Testis (tissue), 3 donors: ENCODE measurements around the gene ATAD3B. TPM values are rescaled to one million over a fixed set of nuclear protein-coding genes. Genes with fewer than 3 reads are reported as not detected.
A peak's percentile ranks its signal among the peaks of the same experiment; 100 is the strongest.

Source experiments
- DNase-seq: peaks from one replicate; pipeline ENCODE4 v3.0.0-alpha.2; 2019
- H3K27ac ChIP-seq, 2 donors: fragments of 200-600 bp; sonication (generic); one replicate each; pipeline ENCODE4 v1.5.1; 2019
- H3K27me3 ChIP-seq: fragments of 200-600 bp; sonication (generic); one replicate; pipeline ENCODE4 v1.5.1; 2019
- H3K36me3 ChIP-seq: fragments of 200-600 bp; sonication (generic); one replicate; pipeline ENCODE4 v1.5.1; 2017; ENCODE audit warnings: low read depth; ENCODE audit errors: missing control alignments
- H3K4me1 ChIP-seq: fragments of 200-600 bp; sonication (generic); one replicate; pipeline ENCODE4 v1.5.1; 2019
- H3K4me3 ChIP-seq, 2 donors: fragments of 200-600 bp; sonication (generic); one replicate each; pipeline ENCODE4 v1.5.1; 2017 to 2019
- H3K9me3 ChIP-seq: fragments of 200-600 bp; sonication (generic); one replicate; pipeline ENCODE4 v1.5.1; 2017
- POLR2A ChIP-seq: fragments of 450-650 bp; IDR thresholded peaks from one replicate; pipeline ENCODE4 v1.6.1; 2017; ENCODE audit warnings: antibody characterized with exemption, mild to moderate bottlenecking, moderate library complexity
- WGBS, 2 donors: methylation state at CpG; one replicate each; pipeline ENCODE4 v1.1.5; 2018; 5-methylcytosine and 5-hydroxymethylcytosine counted together
- intact Hi-C: fragments of 100-400 bp; cut with DNase I; formaldehyde crosslinking; loops from one replicate; pipeline ENCODE4 v1.15.1; 2023; ENCODE audit warnings: low total_unique reads
- polyA plus RNA-seq: library from polyadenylated mRNA; stranded (reverse); fragments of 350-450 nt; fragmentation: Illumina TruSeq; extraction: RNeasy Lipid Tissue Mini Kit (QIAGEN cat#74804); gene quantifications from one replicate; pipeline ENCODE4 v1.2.3, GENCODE V29; 2014; ENCODE audit warnings: low read depth, low replicate concordance; ENCODE audit not compliant: insufficient read depth
- total RNA-seq, 2 donors: library from RNA; depleted of rRNA; stranded (reverse); fragments of >200 nt; gene quantifications; one replicate each; pipeline ENCODE4 v1.2.3, GENCODE V29; 2016
- TF ChIP-seq, protein P1 (sequence below), 3 experiments: fragments of 450-650 bp in 2 of 3; fragments of 200-600 bp in 1 of 3; sonication (generic) in 1 of 3; IDR thresholded peaks; one replicate each; pipeline ENCODE4 v1.5.1; 2016 to 2019; ENCODE audit warnings: antibody characterized with exemption in 3 of 3, mild to moderate bottlenecking in 2 of 3, moderate library complexity in 1 of 3

Gene ATAD3B
- total and polyA plus RNA-seq, 3 donors from 2014 or later = 19.1 to 55.6 (median 46.3) TPM

DNA sequence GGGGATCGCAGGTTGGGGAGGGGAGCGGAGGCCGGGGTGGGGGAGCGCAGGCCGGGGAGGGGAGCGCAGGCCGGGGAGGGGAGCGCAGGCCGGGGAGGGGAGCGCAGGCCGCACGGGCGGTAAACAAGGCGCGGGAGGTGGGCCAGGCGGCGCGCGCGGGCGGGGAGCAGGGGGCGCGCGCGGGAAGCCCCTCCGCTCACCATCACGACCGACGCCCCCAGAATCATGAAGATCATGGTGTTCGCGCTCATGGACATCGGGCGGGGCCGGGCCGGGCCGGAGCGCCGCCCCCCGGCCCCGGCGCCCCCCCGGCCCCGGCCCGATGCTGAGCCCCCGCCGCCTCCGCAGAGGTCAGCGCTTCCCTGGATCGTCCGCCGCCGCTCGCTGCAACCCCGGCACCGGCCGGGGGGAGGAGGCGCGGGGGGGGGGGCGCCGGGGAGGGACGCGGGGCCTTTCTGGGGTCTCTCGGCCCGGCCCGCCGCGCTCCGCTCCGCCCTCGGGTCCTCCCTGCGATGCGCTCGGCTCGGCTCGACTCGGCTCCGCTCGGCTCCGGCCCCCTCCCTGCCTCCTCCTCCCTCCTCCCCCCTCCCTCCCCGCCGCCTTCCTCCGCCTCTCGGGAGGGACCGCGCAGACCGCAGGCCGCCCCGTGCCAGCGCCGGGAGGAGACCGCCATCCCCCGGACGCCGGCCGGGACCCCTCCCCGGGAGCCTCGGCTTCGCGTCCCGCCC lies 68.7 kb downstream of the ATAD3B start, which contains the start of gene TMEM240:
Gene TMEM240, minus strand, starts transcription at position 535 of the 728 bp plus-strand sequence. Its CDS starts 278 bp downstream, at position 257.
- Histone ChIP-seq H3K27ac (peak within 1 kb of the TSS; percentile 77 to 82), H3K4me1 (peaks cover 11% of the 10 kb centered on the region), H3K9me3 (no peaks in the 10 kb centered on the region), H3K4me3 (peak within 1 kb of the TSS; percentile 60 to 65), H3K36me3 (no peaks in the 10 kb centered on the region), H3K27me3 (no peaks in the 10 kb centered on the region)
- intact Hi-C loops = no loop called here
- TF ChIP-seq, protein P1, sequence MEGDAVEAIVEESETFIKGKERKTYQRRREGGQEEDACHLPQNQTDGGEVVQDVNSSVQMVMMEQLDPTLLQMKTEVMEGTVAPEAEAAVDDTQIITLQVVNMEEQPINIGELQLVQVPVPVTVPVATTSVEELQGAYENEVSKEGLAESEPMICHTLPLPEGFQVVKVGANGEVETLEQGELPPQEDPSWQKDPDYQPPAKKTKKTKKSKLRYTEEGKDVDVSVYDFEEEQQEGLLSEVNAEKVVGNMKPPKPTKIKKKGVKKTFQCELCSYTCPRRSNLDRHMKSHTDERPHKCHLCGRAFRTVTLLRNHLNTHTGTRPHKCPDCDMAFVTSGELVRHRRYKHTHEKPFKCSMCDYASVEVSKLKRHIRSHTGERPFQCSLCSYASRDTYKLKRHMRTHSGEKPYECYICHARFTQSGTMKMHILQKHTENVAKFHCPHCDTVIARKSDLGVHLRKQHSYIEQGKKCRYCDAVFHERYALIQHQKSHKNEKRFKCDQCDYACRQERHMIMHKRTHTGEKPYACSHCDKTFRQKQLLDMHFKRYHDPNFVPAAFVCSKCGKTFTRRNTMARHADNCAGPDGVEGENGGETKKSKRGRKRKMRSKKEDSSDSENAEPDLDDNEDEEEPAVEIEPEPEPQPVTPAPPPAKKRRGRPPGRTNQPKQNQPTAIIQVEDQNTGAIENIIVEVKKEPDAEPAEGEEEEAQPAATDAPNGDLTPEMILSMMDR (IDR thresholded peaks at IDR 0.05) = no peak
- no peak for TF ChIP-seq POLR2A
- WGBS, 2 donors = 0 to 1% methylated on average over 21 to 62 of the region's 100 CpGs
- peak; percentile 84 for DNase-seq

DNA sequence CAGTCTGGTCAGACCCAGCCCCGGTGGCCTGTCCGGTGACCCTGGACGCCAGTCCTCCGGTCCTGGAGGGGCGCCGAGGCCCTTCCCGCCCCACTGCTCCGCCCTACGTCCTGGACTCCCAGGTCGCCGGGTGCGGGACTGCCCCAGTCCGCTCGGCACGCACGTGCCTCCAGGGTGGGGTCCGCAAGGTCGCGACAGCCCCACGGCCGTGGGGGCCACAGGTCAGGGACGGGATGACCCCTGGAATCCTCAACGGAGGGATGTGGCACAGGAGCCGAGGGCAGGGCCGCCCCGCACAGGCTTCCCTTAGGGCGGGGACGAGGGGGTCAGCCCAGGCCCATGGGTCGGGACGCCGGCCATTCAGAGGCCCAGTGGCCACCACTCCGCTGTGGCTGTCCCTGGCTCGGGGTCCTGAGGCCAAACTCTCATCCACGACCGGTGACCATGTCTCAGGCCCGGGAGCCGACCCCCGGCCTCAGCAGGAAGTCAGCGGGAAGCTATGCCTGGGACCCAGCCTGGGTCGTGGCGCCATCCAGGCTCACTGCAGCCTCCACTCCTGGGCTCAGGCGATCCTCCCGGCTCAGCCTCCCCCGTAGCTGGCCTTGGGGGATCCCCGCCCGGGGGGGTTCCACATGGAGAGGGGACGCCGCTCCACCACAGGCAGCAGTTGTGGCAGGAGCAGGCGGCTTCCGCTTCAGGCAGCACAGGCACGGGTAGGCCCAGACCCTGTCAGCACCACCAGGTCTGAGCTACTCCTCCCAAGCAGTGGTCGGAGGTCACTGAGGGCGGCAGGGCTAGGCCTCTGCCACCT lies 69.5 kb downstream of the ATAD3B start:
- H3K36me3 ChIP-seq = no peaks in the 10 kb centered on the region
- peak overlapping the region; percentile 60 to 65 for H3K4me3 ChIP-seq
- TF ChIP-seq, protein P1 (IDR thresholded peaks at IDR 0.05) = no peak
- TF ChIP-seq POLR2A = no peak
- intact Hi-C loops = no loop called here
- WGBS, 2 donors = 37% methylated on average over 37 of the region's 53 CpGs; no CpG with 5 or more reads in 1 of the 2 donors
- H3K27ac ChIP-seq = peak overlapping the region; percentile 76 to 82
- no peaks in the 10 kb centered on the region for H3K9me3 ChIP-seq
- H3K27me3 ChIP-seq = no peaks in the 10 kb centered on the region
- H3K4me1 ChIP-seq = peaks cover 11% of the 10 kb centered on the region
- no peak for DNase-seq

DNA sequence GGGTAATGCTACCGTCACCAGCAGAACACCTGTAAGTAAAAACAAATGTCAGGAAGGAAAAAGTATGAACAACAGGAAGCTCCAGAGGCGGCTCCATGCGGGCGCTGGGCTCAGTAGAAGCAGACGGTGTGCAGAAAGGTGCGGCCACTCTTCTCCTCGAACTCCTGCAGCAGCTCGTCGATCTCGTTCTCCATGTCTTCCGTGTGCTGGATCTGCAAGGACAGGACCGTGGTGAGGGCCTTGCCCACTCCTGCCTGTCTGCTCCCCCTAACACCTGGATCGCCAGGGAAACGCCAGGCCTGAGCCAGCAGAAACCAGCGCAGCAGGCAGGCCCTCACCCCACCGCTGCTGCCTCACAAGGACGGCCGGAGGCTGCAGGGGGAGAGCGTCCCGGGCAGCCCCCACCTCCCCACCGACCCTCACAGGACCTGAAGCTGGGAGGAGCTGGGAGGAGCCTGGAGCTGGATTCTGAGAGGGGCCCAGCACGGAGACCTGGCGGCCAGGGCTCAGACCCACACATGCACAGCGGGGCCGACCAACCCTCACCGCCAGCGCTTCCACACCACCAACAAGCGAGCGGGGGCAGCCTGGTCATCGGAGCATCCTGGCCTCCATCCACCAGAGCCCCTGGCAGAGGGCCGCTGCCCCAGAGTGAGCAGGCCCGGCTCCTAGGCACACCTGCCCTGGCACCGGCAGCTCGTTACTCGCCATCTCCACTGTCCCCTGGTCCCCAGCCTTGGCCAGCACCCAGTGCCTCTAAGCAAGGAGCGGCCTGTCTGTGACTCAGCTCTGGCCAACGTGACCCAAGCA lies 70.6 kb downstream of the ATAD3B start:
- intact Hi-C loops = no loop called here
- Histone ChIP-seq H3K9me3 (no peaks in the 10 kb centered on the region), H3K36me3 (no peaks in the 10 kb centered on the region), H3K4me1 (peaks cover 11% of the 10 kb centered on the region), H3K4me3 (no peak overlapping the region), H3K27me3 (no peaks in the 10 kb centered on the region), H3K27ac (no peak overlapping the region)
- WGBS, 2 donors = 87 to 89% methylated on average over 20 to 37 of the region's 37 CpGs
- no peak for TF ChIP-seq POLR2A
- TF ChIP-seq, protein P1 (IDR thresholded peaks at IDR 0.05) = no peak
- no peak for DNase-seq

DNA sequence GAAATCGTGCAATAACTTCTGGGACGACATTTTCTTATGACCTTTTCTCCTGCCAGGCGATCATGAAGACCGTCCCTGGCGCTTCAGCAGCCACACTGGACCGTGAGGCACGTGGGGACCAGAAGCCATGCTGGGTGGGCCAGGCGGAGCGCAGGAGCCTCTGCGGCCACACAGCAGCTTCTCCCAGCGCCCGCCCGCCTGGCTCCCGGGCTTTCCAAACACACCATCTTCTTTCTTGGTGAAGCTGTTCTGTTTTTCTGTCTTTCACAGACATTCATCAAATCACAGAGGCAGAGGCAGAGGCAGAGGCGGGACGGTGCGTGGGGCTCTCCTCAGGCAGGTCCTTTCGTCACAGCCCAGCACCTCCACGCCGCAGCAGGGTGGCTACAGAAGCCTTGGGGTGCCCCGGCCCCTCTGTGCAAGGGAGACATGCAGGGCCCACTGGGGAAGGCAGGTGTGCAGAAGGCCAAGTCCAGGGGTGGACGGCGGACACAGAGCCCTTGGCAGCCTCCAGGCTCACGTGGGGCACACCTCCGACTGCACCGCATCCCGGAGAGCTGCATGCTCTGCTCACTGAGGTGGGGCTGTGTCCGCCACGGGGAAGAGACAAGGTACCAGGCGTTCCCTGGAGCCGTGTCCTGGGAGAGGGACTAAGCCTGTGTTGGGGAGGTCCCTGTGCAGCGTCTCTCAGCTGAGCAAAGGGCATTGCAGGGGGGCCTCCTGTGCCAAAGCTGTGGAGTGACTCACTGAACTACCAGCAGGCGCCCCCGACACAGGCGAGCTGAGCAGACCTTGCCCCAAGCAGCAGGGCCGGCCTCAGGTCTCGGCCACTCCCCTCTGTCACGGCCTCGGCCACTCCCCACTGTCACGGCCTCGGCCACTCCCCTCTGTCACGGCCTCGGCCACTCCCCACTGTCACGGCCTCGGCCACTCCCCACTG lies 71.5 kb downstream of the ATAD3B start:
- TF ChIP-seq, protein P1 (IDR thresholded peaks at IDR 0.05) = no peak
- no peak for TF ChIP-seq POLR2A
- peaks cover 11% of the 10 kb centered on the region for H3K4me1 ChIP-seq
- no peaks in the 10 kb centered on the region for H3K36me3 ChIP-seq
- H3K4me3 ChIP-seq = no peak overlapping the region
- intact Hi-C loops = no loop called here
- H3K27ac ChIP-seq = no peak overlapping the region
- H3K9me3 ChIP-seq = no peaks in the 10 kb centered on the region
- WGBS, 2 donors = 91 to 93% methylated on average over 29 to 44 of the region's 45 CpGs
- H3K27me3 ChIP-seq = no peaks in the 10 kb centered on the region
- no peak for DNase-seq
